NCI-H748 (cell line): ENCODE data around the gene CYP4F22.
"Not testable (repeated sequence)": the region's sequence is repeated elsewhere in the genome, so short reads cannot be mapped to it uniquely, and the experiment has no call there.

Source experiments
- DNase-seq: peaks from one replicate; lab custom pipeline; 2025; ENCODE audit not compliant: unreplicated experiment; lab: John Stamatoyannopoulos, UW

The CYP4F22 gene

DNA sequence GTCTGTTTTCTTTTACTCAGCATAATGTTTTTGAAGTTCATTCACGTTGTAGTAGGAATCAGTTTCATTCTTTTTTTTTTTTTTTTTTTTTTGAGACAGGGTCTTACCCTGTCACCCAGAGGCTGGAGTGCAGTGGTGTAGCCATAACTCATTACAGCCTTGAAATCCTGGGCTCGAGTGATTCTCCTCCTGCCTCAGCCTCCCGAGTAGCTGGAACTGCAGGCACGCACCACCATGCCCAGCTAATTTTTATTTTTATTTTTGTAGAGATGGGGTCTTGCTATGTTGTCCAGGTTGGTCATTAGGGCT, 25.2 kb downstream of the CYP4F22 start:
- not testable (repeated sequence) for DNase-seq

DNA sequence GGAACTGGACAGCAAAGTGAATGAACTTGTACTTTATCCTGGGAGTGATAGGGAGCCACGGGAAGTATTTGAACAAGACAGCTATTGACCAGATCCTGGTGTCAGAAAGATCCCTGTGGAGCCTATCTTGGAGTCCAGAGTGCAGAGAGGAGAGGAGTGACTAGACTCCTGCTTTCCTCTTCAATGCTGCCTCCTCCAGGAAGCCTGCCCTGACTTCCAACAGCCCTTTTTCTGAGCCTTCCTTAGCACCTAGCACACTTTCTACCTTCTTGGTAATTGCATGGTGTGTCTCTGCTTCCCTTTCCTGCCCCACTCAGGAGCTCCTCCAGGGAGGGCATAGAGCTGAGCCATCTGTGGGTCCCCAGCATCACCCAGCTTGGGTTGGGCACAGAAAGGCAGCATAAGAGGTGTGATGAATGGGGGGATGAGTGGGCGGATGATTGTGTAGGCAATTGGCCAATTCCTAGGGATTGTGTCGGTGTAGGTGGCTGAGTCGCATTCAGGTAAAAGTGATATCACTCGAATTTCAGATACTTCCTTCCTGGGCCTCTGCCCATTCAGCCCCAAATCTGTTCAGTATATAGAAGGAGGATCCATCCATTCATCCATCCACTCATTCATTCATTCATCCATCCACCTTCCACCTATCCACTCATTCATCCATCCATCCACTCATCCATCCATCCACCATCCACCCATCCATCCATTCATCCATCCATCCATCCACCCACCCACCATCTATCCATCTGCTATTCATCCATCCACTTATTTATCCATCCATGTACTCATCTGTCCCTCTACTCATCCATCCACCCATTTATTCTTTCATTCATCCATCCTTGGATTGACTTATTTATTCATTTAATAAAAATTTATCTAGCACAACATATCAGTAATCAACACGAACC, 26.9 kb downstream of the CYP4F22 start:
- DNase-seq = no peak

DNA sequence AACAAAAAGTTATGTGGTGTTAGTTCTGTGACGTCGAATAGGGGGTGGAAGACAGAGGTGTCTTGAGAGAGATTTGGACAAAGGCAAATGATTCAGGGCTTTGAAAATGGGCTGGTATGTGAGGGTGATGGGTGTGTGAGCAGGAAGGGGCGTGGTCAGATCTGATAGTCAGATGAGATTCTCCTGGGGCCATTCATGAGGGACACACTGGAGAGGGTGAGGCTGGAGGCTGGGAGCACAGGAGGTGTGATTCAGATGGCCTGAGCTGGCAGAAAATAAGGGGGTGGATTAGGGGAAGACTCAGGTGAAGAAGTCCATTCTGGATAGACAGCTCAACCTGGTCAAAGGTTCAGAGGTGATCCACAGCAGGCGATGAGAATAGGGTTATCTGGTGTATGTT, 28.0 kb downstream of the CYP4F22 start:
- no peak for DNase-seq

DNA sequence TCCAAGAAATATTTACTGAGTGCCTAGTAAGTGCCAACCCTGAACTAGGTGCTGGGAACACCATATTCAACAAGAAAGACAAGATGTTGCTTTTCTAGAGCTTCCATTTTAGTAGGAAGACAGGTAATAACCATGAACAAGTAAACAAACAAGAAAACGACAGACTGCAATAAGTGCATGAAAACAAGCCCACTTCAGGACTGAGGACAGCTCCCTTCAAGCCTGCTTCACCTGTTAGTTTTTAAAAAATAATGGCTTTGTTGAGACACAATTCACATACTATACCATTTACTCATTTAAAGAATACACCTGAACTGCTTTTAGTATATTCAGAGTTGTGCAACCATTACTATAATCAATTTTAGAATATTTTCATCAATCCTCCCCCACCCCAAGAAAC, 30.4 kb downstream of the CYP4F22 start:
- DNase-seq = no peak

DNA sequence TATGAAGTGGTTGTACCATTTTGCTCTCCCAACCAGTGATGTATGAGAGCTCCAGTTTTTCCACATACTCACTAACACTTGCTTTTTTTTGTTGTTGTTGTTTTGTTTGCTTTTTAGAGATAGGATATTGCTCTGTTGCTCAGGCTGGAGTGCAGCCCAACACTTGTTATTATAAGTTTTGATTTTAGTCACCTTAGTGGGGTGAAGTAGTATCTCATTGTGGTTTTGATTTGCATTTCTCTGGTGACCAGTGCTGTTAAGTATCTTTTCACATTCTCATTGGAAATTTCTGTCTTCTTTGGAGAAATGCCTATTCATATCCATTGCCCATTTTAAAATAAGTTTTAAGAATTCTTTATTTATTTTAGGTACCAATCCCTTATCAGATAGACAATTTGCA, 31.3 kb downstream of the CYP4F22 start:
- no peak for DNase-seq

DNA sequence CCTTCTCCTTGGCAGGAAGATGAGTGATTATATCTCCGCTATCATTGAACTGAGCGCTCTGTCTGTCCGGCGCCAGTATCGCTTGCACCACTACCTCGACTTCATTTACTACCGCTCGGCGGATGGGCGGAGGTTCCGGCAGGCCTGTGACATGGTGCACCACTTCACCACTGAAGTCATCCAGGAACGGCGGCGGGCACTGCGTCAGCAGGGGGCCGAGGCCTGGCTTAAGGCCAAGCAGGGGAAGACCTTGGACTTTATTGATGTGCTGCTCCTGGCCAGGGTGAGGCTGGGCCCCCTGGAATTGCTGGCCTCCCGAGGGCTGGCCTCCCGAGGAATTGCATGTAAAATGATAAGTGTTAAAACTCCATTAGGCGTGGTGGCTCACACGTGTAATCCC, 32.1 kb downstream of the CYP4F22 start:
- no peak for DNase-seq

DNA sequence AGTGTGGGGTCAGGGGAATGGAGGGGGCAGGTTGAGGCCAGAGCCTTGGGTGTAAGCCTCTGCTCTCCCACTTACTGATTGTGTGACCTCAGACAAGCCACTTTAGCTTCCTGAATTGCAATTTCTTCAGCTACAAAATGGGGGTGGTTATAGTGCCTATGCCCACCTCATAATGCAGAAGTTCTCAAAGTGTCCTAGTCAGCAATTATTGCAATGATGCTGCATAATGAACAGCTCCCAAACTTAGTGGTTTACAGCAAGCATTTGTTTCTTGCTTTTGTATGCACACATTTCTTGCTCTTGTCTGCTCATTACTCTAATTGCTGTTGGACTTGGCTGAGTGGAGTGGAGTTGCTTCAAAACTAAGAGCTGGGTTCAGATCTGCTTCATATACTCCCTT, 36.0 kb downstream of the CYP4F22 start:
- DNase-seq = no peak

DNA sequence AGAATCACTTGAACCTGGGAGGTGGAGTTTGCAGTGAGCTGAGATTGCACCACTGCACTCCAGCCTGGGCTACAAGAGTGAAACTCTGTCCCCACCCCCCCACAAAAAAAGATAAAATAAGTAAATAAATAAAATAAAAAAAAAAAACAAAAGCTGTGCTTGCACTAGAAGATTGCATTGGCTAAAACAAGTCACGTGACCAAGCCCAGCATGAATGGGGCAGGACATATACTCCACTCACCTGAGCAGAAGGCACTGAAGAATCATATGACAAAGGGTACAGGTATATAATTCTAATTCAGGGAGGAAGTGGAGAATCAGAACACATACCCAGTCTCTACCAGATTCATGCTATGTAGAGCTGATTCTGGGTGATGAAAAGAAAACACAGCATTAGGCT, 36.6 kb downstream of the CYP4F22 start:
- no peak for DNase-seq

DNA sequence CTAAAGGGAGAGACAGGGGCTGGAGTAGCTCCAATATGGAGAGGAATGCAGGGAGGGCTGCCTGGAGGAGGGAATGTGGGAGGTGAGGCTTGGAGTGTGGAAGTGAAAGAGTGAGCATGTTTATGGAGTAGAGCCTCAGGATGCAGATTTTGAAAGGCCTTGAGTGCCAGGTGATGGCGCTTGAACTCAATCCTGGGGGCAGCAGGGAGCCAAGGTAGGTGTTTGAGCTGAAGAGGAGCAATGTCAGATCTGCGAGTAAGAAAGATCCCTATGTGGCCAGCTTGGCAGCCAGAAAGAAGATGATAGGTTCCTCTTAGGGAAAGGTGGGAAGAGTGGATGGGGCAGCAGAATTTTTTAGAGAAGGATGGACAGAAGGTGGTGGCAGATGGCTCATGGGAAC, 40.3 kb downstream of the CYP4F22 start:
- DNase-seq = no peak

DNA sequence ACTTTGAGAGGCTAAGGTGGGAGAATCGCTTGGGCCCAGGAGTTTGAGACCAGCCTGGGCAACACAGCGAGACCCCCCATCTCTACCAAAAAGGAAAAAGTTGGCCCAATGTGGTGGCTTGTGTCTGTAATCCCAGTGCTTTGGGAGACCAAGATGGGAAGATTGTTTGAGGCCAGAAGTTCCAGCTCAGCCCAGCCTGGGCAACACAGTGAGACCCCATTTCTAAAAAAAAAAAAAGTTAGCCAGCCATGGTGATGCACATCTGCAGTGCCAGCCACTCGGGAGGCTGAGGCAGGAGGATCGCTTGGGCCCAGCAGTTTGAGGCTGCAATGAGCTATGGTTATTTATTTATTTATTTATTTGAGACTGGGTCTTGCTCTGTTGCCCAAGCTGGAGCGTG, 41.3 kb downstream of the CYP4F22 start:
- DNase-seq = no peak

DNA sequence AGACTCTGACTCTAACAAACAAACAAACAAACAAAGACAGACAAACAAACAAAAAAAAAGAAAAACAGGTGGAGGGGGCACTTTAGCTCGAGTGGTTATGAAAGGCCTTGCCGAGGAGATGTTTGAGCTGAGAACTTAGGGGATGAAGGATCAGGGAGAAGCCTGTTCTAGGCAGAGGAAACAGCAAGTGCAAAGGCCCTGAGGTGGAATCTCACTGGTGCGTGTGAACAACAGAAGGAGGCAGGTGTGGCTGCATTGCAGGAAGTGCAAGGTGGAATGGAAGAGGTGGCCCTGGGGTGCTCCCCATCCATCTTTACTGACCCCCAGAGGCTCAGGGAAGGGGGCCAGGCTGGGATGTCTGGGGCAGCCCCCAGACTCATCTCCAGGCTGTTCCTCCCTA, 41.9 kb downstream of the CYP4F22 start:
- DNase-seq = no peak

DNA sequence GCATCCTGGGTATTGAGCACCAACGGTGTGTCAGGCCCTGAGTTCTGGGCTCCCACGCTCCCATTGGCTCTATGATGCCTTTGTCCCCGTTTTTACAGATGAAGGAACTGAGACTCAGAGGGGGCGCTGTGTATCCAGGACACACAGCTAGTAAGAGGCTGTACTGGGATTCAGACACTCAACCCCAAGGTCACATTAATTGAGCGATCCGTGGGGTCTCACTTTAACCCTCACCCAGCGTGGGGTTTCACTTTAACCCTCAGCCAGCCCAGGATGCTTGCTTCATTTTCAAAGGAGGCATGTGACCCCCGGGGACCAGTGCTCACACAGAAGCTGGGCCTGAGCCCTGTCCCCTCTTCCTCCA, 42.6 kb downstream of the CYP4F22 start:
- no peak for DNase-seq

DNA sequence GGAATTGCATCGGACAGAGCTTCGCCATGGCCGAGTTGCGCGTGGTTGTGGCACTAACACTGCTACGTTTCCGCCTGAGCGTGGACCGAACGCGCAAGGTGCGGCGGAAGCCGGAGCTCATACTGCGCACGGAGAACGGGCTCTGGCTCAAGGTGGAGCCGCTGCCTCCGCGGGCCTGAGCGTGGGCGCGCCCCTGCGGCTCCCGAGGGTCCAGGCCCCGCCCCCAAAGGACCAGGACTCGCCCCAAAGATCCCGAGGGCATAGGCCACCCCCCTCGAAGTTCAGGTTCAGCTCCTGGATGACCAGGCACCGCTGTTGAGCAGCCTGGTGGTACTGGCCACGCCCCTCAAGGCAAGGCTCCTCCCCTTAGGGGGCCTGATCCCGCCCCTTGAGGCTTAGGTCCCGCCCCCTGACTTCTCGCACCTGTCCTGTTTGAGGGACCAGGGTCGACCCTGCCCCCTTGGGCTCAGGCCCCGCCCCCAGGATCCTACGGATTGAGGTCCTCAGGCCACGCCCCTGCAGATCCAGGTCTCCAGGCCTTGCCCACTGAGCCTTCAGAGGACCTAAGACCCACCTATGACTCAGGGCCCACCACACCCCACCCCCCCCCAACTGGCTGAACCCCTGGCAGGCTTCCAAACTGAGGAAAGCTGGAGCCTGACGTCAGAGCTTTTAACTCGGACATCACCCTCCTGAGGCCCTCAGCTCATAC, 43.1 kb downstream of the CYP4F22 start:
- peak; percentile 66 for DNase-seq

DNA sequence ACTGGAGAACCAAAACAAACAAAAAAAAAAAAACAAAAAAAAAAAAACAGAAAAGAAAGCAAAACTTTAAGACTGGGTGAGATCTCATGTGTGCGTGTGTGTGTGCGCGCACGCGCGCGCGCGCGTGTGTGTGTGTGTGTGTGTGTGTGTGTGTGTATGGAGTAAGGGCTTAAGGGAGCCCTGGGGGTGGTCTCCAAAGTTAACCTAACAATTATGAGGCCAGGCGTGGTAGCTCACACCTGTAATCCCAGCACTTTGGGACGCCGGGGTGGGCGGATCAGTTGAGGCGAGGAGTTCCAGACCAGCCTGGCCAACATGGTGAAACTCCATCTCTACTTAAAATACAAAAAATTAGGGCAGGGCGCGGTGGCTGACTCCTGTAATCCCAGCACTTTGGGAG, 46.7 kb downstream of the CYP4F22 start:
- no peak for DNase-seq

DNA sequence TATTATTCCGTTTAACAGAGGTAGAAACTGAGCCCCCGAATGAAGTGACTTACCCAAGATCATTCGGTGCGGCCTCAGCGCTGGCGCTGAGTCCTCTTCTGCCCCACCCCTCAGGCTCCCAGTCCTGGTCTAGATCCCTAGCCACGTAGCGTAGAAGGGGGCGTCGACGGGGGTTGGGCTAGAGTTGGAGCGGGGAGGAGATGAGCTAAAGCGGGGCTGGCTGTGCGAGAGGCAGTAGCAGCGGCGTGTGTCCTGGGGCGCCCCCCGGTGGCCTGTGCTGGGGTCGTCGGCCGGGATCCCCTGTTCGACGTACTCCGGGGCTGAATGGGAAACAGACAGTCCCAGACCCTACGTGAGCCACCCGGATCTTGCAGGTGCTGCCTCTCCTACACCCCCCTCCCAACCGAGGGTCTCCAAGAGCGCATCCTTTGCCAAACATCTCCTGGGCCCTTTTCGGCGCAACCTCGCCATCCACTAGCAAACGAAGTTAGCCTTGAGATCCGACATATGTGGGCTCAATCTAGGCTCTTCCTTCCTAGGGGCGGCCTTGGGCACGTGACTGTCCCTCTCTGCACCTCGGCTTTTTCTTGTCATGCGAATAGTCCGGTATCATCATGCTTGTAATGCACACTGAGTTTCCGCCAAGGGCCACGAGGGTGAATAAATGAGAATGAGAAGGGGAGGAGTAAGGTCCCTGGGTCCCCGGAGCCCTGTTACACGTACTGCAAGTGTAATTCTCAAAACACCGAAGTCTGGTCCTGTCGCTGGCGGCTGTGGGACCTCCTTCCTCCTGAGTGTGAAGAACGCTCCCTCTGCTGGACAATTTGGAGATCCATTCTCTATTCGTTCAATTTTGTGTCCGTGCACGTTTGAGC, 47.7 kb downstream of the CYP4F22 start:
- DNase-seq = peak; percentile 87

DNA sequence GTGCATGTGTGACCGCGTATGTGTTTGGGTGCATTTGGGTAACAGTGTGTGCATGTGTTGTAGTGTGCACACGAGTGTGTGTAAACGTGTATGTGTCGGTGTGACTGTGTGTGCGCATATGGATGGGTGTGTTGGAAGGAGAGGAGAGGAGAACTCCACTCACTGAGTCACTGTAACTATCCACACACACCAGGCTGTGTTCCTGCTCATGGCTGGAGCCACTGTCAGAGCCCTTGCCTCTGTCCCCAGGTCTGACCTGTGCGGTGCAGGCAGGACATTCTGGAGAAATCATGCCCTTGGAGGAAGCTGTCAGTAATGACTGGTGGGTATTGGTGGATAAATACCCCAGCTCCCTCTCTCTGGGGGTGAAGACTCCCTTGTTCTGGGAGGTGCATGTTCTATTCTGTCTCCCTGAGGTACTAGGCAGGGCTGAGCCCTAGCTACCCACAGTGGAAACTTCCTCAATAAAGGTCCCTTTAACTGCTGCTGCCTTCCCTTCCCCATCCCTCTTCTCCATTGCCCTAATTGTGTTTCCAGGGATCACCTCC, 48.4 kb downstream of the CYP4F22 start:
- no peak for DNase-seq

DNA sequence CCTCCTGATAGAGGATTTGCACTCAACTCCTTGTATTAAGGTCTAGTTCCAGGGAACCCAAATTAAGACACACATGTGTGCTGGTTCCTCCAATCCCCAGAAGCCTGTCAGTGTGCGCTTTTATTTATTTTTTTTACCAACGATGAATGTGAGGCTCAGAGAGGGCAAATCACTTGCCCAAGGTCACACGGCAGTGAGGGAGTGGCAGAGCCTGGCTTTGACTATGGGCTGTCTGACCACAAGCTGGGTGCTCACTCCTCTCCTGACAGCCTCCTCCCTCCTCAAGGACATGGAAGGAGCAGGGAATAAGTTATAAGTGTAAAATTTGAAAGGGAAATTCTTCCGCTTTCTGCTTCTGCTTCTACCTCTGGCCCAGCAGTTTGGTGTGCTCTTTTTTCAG, 48.9 kb downstream of the CYP4F22 start:
- DNase-seq = no peak

DNA sequence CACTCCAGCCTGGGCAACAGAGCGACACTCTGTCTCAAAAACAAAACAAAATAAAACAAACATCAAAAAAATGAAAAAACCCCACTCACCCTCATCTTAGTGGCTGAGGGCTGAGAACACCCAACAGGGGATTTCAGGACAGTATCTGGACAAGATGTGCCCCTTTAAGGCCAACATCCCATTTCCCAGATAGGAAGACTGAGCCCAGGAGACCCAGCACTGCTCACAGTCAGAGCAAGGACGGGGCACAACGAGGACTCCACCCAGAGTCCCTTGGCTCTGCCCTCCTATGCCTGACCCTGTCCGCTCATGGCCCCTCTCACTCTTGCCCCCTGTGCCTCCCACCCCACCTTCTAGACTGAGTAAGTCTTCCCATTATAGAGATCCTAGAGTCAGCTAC, 53.8 kb downstream of the CYP4F22 start:
- DNase-seq = no peak

DNA sequence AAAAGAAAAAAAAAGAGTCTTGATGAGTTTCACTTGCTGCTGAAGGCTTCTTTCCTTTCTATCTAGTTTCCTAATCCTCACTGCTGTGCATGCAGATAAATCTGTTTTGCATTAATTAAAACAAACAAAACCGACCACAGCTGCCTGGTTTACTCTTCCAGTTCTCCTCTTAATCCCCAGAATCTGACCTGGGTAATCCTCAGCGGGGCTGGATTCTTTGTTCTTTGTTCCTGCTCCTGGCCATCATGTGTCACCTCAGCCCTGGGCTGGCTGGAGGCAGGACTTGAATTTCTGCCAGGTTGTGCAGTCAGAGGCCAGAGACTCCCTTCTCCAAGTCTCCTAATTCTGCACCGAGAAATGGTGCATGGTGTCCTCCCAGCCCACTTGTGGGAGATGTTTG, 54.5 kb downstream of the CYP4F22 start:
- DNase-seq = no peak

DNA sequence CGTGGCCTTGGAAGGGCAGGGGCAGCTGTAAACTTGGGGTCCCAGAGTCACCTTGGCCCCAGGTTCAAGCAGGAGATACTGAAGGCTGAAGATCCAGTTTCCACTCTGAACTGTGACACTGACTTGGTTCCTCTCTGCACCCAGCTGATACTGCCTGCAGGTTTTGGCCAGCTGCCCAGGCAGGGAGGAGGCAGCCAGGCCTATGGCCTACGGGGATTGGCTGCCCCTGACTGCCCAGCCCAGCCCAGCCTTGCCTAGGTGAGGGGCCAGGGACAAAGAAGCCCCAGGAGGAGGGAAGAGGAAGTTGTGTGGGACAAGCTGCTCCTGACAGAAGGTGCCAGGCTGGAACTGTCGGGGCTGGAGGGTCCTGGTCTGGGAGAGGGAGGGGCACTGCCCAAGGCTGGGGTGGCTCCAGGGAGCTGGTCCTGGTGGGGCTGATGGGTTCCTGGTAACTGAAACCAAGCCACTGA, 55.0 kb downstream of the CYP4F22 start:
- DNase-seq = peak; percentile 55

DNA sequence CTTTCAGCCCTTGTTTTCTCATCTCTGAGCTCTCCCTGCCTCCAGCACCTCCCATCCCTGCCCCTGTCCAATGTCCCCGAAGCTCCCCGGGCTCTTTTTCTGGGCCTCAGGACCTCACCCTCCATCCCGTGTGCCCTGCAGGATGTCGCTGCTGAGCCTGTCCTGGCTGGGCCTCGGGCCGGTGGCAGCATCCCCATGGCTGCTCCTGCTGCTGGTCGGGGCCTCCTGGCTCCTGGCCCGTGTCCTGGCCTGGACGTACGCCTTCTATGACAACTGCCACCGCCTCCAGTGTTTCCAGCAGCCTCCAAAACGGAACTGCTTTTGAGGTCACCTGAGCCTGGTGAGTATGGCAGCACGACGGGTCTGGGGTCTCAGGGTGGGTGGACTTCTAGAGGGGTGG, 55.6 kb downstream of the CYP4F22 start:
- DNase-seq = no peak
